ENCODE data around the gene MCC. TPM values are rescaled to one million over a fixed set of nuclear protein-coding genes. Genes with fewer than 3 reads are reported as not detected.

MCC gene
- total and polyA plus RNA-seq, 2 experiments from 2014 or later, result 3.4 to 8.8 TPM

GRCh38 chr5:113065626-113066025, 422.6 kb downstream of the MCC start:
- no peaks in the 10 kb centered on the region for H3K9me3 ChIP-seq (ENCODE audit: low read depth)
- H4K20me1 ChIP-seq (ENCODE audit: insufficient read depth), result no peaks in the 10 kb centered on the region
- TF ChIP-seq EZH2 (IDR thresholded peaks at IDR 0.05; ENCODE audit: insufficient read depth, poor library complexity, severe bottlenecking) (no peak), EZH2phosphoT487 (IDR thresholded peaks at IDR 0.05; ENCODE audit: insufficient read depth, low read depth) (no peak)
- DNase-seq, result no peak
- H3K9me2 ChIP-seq (ENCODE audit: insufficient read depth), result no peaks in the 10 kb centered on the region
- no peak overlapping the region for H3K9ac ChIP-seq
- in situ Hi-C loops (cut with MboI), result no loop called here
- H2AFZ ChIP-seq, result no peak overlapping the region
- no peaks in the 10 kb centered on the region for H3K36me3 ChIP-seq (ENCODE audit: low read depth)
- peaks cover 19% of the 10 kb centered on the region for H3K4me1 ChIP-seq (ENCODE audit: insufficient read depth)
- H3K79me2 ChIP-seq (ENCODE audit: insufficient read depth), result no peaks in the 10 kb centered on the region
- H3K4me2 ChIP-seq (ENCODE audit: unreplicated experiment), result no peak overlapping the region
- H3F3A ChIP-seq (ENCODE audit: insufficient read depth), result peaks cover 9% of the 10 kb centered on the region; the same call in 1 of the 2 replicates
- H3K4me3 ChIP-seq, result no peak overlapping the region
- H3K27me3 ChIP-seq (replicated peaks; ENCODE audit: insufficient read depth), result no peaks in the 10 kb centered on the region
- WGBS, 2 experiments (ENCODE audit: low coverage in 1 of 2, low lambda C conversion rate in 2 of 2, missing lambda C conversion rate in 2 of 2), result 96 to 100% methylated on average over 2 of the region's 2 CpGs
- no peak overlapping the region for H3K27ac ChIP-seq

DNA sequence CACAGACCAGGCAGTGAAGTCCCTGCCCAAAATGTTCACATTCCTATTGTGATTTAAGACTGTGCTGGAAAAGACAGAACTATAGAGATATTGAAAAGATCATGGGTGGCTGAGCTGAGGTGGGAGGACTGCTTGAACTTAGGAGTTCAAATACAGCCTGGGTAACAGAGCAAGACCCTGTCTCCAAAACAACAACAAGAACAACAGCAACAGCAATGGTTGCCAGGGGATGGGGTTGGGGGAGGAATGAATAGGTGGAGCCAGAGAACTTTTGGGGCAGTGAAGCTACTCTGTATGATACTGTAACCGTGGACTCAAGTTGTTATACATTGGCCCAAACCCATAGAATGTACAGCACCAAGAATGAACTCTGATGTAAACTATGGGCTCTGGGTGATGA, 423.4 kb downstream of the MCC start:
- no peak for TF ChIP-seq EZH2phosphoT487 (IDR thresholded peaks at IDR 0.05; ENCODE audit: insufficient read depth, low read depth)
- no peaks in the 10 kb centered on the region for H3K36me3 ChIP-seq (ENCODE audit: low read depth)
- H3K9me2 ChIP-seq (ENCODE audit: insufficient read depth), result no peaks in the 10 kb centered on the region
- H3K79me2 ChIP-seq (ENCODE audit: insufficient read depth), result no peaks in the 10 kb centered on the region
- no peak for DNase-seq
- H2AFZ ChIP-seq, result no peak overlapping the region
- no peak overlapping the region for H3K4me2 ChIP-seq (ENCODE audit: unreplicated experiment)
- 100% methylated on average over 1 of the region's 1 CpG for WGBS, 2 experiments (ENCODE audit: low coverage in 1 of 2, low lambda C conversion rate in 2 of 2, missing lambda C conversion rate in 2 of 2)
- H3K9ac ChIP-seq, result no peak overlapping the region
- H3K27me3 ChIP-seq (replicated peaks; ENCODE audit: insufficient read depth), result no peaks in the 10 kb centered on the region
- H3K4me1 ChIP-seq (ENCODE audit: insufficient read depth), result peaks cover 21% of the 10 kb centered on the region
- H3K9me3 ChIP-seq (ENCODE audit: low read depth), result no peaks in the 10 kb centered on the region
- no peaks in the 10 kb centered on the region for H4K20me1 ChIP-seq (ENCODE audit: insufficient read depth)
- H3F3A ChIP-seq (ENCODE audit: insufficient read depth), result peaks cover 9% of the 10 kb centered on the region; the same call in 1 of the 2 replicates
- H3K4me3 ChIP-seq, result no peak overlapping the region
- in situ Hi-C loops (cut with MboI), result no loop called here
- H3K27ac ChIP-seq, result no peak overlapping the region

DNA sequence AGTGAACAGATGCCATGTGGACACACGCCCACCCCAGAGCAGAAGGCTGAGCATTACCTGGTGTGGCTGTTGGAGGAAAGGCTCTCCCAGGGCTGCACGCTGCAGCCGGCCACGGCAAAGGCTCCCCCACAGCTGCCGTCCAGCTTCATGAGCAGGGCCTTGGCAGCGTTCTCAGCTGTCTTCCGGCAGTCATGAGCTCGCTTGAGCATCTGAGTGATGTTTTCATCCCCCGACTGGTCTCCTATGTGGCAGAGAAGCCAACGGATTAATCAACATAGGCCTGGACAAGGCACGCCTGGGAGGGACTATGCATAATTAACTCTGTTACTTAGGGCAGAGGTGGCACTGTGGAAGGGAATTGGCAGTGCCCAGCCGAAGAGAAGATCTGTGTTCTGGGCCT, 424.3 kb downstream of the MCC start:
- in situ Hi-C loops (cut with MboI), result no loop called here
- H3K4me1 ChIP-seq (ENCODE audit: insufficient read depth), result peaks cover 28% of the 10 kb centered on the region
- no peak overlapping the region for H2AFZ ChIP-seq
- no peak overlapping the region for H3K4me3 ChIP-seq
- no peaks in the 10 kb centered on the region for H3K79me2 ChIP-seq (ENCODE audit: insufficient read depth)
- whole genome bisulfite sequencing, 2 experiments (ENCODE audit: low coverage in 1 of 2, low lambda C conversion rate in 2 of 2, missing lambda C conversion rate in 2 of 2), result 81 to 85% methylated on average over 12 of the region's 12 CpGs
- no peak for TF ChIP-seq EZH2phosphoT487 (IDR thresholded peaks at IDR 0.05; ENCODE audit: insufficient read depth, low read depth)
- TF ChIP-seq EZH2 (IDR thresholded peaks at IDR 0.05; ENCODE audit: insufficient read depth, poor library complexity, severe bottlenecking), result no peak
- no peaks in the 10 kb centered on the region for H3K9me3 ChIP-seq (ENCODE audit: low read depth)
- H3K4me2 ChIP-seq (ENCODE audit: unreplicated experiment), result no peak overlapping the region
- H3K27ac ChIP-seq, result no peak overlapping the region
- no peak overlapping the region for H3K9ac ChIP-seq
- peaks cover 12% of the 10 kb centered on the region; the same call in 1 of the 2 replicates for H3F3A ChIP-seq (ENCODE audit: insufficient read depth)
- H3K27me3 ChIP-seq (replicated peaks; ENCODE audit: insufficient read depth), result no peaks in the 10 kb centered on the region
- no peak for DNase-seq
- H3K36me3 ChIP-seq (ENCODE audit: low read depth), result no peaks in the 10 kb centered on the region
- no peaks in the 10 kb centered on the region for H3K9me2 ChIP-seq (ENCODE audit: insufficient read depth)
- H4K20me1 ChIP-seq (ENCODE audit: insufficient read depth), result no peaks in the 10 kb centered on the region

GRCh38 chr5:113062869-113063508, 425.3 kb downstream of the MCC start:
- no peak overlapping the region for H3K4me3 ChIP-seq
- H3K9me2 ChIP-seq (ENCODE audit: insufficient read depth), result no peaks in the 10 kb centered on the region
- H3K4me2 ChIP-seq (ENCODE audit: unreplicated experiment), result peak overlapping the region; percentile 55
- in situ Hi-C loops (cut with MboI), result no loop called here
- 96 to 98% methylated on average over 6 of the region's 6 CpGs for WGBS, 2 experiments (ENCODE audit: low coverage in 1 of 2, low lambda C conversion rate in 2 of 2, missing lambda C conversion rate in 2 of 2)
- no peaks in the 10 kb centered on the region for H3K36me3 ChIP-seq (ENCODE audit: low read depth)
- peaks cover 12% of the 10 kb centered on the region; the same call in 1 of the 2 replicates for H3F3A ChIP-seq (ENCODE audit: insufficient read depth)
- TF ChIP-seq EZH2 (IDR thresholded peaks at IDR 0.05; ENCODE audit: insufficient read depth, poor library complexity, severe bottlenecking) (no peak), EZH2phosphoT487 (IDR thresholded peaks at IDR 0.05; ENCODE audit: insufficient read depth, low read depth) (no peak)
- H4K20me1 ChIP-seq (ENCODE audit: insufficient read depth), result no peaks in the 10 kb centered on the region
- H3K9ac ChIP-seq, result no peak overlapping the region; the same call in 1 of the 2 replicates
- H2AFZ ChIP-seq, result no peak overlapping the region
- H3K27ac ChIP-seq, result no peak overlapping the region
- H3K27me3 ChIP-seq (replicated peaks; ENCODE audit: insufficient read depth), result no peaks in the 10 kb centered on the region
- H3K79me2 ChIP-seq (ENCODE audit: insufficient read depth), result no peaks in the 10 kb centered on the region
- no peaks in the 10 kb centered on the region for H3K9me3 ChIP-seq (ENCODE audit: low read depth)
- peaks cover 28% of the 10 kb centered on the region for H3K4me1 ChIP-seq (ENCODE audit: insufficient read depth)
- DNase-seq, result no peak
